ENCODE data around the gene FKBP10. TPM values are rescaled to one million over a fixed set of nuclear protein-coding genes. Genes with fewer than 3 reads are reported as not detected.

FKBP10 gene
- total and polyA plus RNA-seq, 9 of the 15 experiments (the other 6 are each of a cell fraction or from before 2014, with no cell fraction given), result 0.03 to 3.0 (median 1.4) TPM; not detected in 1

DNA sequence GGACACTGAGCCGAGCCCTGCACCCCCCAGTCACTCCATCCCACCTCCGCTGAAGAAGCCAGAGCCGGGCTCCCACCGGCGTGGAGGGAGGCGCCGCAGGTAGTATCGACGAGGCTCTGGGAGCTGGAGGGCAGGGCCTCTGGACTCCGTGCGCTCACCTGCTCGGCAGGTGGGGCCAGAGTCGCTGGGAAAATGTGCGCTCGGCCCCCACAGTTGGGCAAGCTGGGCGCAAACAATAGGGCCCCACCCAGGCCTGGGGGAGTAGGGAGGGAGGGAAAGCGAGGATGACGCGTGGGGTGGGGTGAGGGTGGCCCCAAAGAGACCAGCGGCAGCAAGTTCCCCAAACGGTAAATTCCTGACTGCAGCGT lies 27.0 kb upstream of the FKBP10 start (continued):
- TF ChIP-seq, protein P1, sequence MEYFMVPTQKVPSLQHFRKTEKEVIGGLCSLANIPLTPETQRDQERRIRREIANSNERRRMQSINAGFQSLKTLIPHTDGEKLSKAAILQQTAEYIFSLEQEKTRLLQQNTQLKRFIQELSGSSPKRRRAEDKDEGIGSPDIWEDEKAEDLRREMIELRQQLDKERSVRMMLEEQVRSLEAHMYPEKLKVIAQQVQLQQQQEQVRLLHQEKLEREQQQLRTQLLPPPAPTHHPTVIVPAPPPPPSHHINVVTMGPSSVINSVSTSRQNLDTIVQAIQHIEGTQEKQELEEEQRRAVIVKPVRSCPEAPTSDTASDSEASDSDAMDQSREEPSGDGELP (CRISPR knock-in tag; IDR thresholded peaks at IDR 0.05; ENCODE audit: borderline replicate concordance), result peak; percentile 62; the same call in 1 of the 2 replicates
- no peak for TF ChIP-seq ZNF583 (CRISPR knock-in tag; IDR thresholded peaks at IDR 0.05)
- TF ChIP-seq, protein P2, sequence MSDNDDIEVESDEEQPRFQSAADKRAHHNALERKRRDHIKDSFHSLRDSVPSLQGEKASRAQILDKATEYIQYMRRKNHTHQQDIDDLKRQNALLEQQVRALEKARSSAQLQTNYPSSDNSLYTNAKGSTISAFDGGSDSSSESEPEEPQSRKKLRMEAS (CRISPR knock-in tag; IDR thresholded peaks at IDR 0.05), result peak; percentile 4; the same call in 1 of the 2 replicates
- TF ChIP-seq, protein P3, sequence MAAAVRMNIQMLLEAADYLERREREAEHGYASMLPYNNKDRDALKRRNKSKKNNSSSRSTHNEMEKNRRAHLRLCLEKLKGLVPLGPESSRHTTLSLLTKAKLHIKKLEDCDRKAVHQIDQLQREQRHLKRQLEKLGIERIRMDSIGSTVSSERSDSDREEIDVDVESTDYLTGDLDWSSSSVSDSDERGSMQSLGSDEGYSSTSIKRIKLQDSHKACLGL (CRISPR knock-in tag; IDR thresholded peaks at IDR 0.05; ENCODE audit: borderline replicate concordance, poor library complexity, severe bottlenecking), result no peak
- no peak for TF ChIP-seq NCOA2 (IDR thresholded peaks at IDR 0.05; ENCODE audit: partially characterized antibody in 2 of 2)
- TF ChIP-seq SAP30 (IDR thresholded peaks at IDR 0.05; ENCODE audit: borderline replicate concordance, insufficient read depth, low read depth, low read length, poor library complexity, severe bottlenecking), result peak; percentile 24
- TF ChIP-seq ZNF444 (CRISPR knock-in tag; IDR thresholded peaks at IDR 0.05), result no peak
- no peak for TF ChIP-seq JUND (IDR thresholded peaks at IDR 0.05; ENCODE audit: borderline replicate concordance, low read depth, low read length)
- no peak for TF ChIP-seq JUND (tag; IDR thresholded peaks at IDR 0.05; ENCODE audit: borderline replicate concordance, low read depth, low read length)
- no peak for TF ChIP-seq YBX1 (IDR thresholded peaks at IDR 0.05)
- no peak for TF ChIP-seq SIN3B (IDR thresholded peaks at IDR 0.05; ENCODE audit: low read depth)
- no peak for TF ChIP-seq RHOXF2B (CRISPR knock-in tag; conservative IDR thresholded peaks at IDR 0.05)
- no peak for TF ChIP-seq ZNF696 (CRISPR knock-in tag; conservative IDR thresholded peaks at IDR 0.05)
- no peak for TF ChIP-seq ZNF253 (CRISPR knock-in tag; conservative IDR thresholded peaks at IDR 0.05)

Measured in K562 (cell line).